ENCODE measurements around the gene PYGL. TPM values are rescaled to one million over a fixed set of nuclear protein-coding genes. Genes with fewer than 3 reads are reported as not detected.

The PYGL gene
- under 1 TPM; 0.55 to 0.91 TPM for total RNA-seq

DNA sequence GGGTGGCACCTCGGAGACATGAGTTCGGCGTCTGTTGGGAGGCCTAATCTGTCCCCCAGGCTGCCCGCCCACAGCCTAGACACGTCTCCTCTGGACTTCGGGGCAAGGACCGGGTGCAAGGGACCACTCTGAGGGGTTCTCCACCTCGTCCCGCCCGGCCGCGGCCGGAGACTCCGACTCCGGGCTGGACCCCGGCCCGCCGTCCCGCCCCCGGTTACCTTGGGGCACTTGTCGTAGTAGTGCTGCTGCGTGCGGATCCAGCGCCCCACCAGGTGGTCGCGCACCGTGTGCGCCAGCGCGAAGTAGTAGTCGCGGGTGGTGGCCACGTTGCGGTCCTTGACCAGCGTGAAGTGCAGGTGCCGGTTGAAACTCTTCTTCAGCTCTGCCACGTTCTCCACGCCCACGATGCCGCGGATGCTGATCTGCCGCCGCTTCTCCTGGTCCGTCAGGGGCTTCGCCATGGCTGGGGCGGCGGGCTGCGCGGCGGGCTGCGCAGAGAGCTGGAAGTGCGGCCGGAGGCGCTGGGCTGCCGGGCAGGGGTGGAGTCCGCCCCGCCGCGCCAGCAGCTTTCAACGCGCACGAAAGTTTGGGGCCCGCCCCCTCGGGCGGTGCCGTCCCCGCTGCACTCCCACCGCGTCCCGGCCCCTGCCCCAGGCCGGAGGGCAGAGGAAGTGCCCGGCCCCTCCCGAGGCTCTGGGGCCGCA is at the start of gene PYGL:
PYGL (minus strand) TSS at position 541 of the 704 bp plus-strand sequence; CDS start at position 461, 80 bp downstream.
- DNase-seq (peak; percentile 43), ATAC-seq (peak; percentile 84)
- CTCF ChIA-PET = interaction anchor here (0.6 kb wide), 1 partner anchor 185 kb away, joined by 4 read pairs; no protein-coding TSS in a partner anchor
- H3K27ac Mint-ChIP-seq = no peak within 1 kb of the TSS
- H3K36me3 Mint-ChIP-seq = no peaks in the 10 kb centered on the region
- peaks cover 44% of the 10 kb centered on the region for H3K27me3 Mint-ChIP-seq
- peak within 1 kb of the TSS; percentile 70 for H3K4me3 Mint-ChIP-seq
- peaks cover 10% of the 10 kb centered on the region for H3K4me1 Mint-ChIP-seq
- H3K9me3 Mint-ChIP-seq (ENCODE audit: low read depth) = no peaks in the 10 kb centered on the region

DNA sequence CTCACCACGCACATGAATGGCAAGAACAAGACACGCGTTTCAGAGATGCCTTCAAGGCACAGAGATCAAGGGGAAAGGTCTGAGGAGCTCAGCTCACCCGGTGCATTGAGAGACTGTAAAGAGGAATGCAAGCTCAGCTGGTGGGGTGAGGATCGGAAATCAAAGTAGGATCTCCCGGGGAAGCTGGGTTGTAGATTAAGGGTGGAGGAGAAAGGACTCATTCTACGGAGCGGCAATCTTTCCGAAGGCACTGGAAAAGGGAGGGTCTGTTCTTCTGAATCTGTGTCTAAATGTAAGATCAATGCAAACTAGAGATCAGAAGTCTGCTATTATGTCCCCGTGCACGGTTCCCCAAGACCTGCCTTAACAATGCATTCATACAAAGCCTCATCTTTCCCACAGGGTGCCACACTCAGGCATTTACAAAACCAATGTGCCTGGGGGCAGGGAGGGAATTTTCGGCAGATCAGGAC is 41.6 kb upstream of the PYGL start:
- ATAC-seq (no peak), DNase-seq (no peak)
- no peak overlapping the region for H3K4me3 Mint-ChIP-seq
- H3K27ac Mint-ChIP-seq = no peak overlapping the region
- H3K36me3 Mint-ChIP-seq = no peaks in the 10 kb centered on the region
- CTCF ChIA-PET = no interaction called here
- H3K9me3 Mint-ChIP-seq (ENCODE audit: low read depth) = no peaks in the 10 kb centered on the region
- peaks cover 4% of the 10 kb centered on the region for H3K27me3 Mint-ChIP-seq
- H3K4me1 Mint-ChIP-seq = no peaks in the 10 kb centered on the region

DNA sequence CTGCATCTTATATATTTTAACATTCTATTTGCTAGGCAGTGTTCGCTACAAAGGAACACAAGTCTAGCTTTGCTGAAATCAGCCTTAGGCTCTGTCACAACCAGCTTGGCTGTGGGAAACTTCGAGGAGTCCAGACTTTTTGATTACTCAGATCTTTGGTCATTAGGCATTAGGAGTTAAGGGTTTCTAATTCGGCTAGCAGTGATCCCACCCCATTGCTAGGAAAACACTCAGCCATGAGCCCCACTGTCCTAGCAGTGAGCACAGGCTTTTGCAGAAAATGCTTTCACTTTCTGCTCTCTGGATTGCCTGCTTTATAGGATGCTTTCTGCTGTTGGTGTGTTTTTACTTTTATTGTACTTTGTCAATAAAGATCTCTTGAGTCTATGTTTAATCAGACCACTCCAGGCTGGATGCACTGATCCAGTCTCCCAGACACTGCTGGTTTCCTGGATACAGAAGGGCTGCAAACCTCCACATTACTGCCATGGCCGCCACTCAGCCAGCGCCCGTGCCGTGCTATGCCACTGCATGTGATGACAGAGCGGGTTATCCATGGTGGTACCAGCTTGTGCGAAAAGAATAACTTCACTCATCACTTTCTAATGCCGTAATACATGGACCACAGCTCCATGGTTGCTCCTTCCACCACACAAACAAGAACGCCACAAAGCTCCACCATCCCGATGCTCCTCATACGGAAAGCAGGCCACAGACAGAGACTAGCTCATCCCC is 41.0 kb upstream of the PYGL start:
- Mint-ChIP-seq H3K27me3 (peaks cover 4% of the 10 kb centered on the region), H3K9me3 (ENCODE audit: low read depth) (no peaks in the 10 kb centered on the region), H3K4me1 (no peaks in the 10 kb centered on the region), H3K27ac (no peak overlapping the region), H3K36me3 (no peaks in the 10 kb centered on the region), H3K4me3 (no peak overlapping the region)
- ATAC-seq = no peak
- DNase-seq = no peak
- CTCF ChIA-PET = no interaction called here

DNA sequence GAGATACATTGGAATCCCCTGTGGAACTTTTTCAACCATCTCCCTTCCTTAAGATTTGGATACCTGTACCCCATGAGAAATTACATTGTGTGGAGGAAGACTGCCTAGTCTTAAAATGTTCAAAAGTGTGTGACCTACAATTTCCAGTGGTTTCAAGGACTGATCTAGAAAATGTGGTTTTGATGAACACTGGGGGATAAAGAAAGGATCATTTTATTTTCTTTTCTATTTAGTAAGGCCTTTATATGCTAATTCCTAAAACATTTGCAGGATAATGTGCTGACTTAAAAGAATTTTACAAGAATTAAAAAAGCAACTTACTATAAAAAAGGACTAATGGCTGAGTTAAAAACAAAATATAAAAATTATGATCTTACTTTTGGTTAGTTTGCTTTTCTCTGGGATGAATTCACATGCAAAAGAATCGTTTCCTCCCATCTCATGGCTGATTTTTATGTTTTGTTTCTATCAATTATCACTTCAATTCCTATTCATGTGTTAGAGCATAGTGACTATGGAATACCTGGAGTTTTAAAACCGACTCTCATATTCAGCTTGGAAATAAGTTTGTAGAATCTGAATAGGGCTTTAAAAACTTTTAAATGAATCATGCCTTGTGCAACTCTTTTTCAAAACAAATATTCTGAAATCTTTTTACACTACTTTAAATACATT is 39.9 kb upstream of the PYGL start:
- H3K9me3 Mint-ChIP-seq (ENCODE audit: low read depth) = no peaks in the 10 kb centered on the region
- DNase-seq (no peak), ATAC-seq (no peak)
- peaks cover 8% of the 10 kb centered on the region for H3K27me3 Mint-ChIP-seq
- H3K27ac Mint-ChIP-seq = no peak overlapping the region
- H3K36me3 Mint-ChIP-seq = no peaks in the 10 kb centered on the region
- H3K4me3 Mint-ChIP-seq = no peak overlapping the region
- CTCF ChIA-PET = no interaction called here
- no peaks in the 10 kb centered on the region for H3K4me1 Mint-ChIP-seq

DNA sequence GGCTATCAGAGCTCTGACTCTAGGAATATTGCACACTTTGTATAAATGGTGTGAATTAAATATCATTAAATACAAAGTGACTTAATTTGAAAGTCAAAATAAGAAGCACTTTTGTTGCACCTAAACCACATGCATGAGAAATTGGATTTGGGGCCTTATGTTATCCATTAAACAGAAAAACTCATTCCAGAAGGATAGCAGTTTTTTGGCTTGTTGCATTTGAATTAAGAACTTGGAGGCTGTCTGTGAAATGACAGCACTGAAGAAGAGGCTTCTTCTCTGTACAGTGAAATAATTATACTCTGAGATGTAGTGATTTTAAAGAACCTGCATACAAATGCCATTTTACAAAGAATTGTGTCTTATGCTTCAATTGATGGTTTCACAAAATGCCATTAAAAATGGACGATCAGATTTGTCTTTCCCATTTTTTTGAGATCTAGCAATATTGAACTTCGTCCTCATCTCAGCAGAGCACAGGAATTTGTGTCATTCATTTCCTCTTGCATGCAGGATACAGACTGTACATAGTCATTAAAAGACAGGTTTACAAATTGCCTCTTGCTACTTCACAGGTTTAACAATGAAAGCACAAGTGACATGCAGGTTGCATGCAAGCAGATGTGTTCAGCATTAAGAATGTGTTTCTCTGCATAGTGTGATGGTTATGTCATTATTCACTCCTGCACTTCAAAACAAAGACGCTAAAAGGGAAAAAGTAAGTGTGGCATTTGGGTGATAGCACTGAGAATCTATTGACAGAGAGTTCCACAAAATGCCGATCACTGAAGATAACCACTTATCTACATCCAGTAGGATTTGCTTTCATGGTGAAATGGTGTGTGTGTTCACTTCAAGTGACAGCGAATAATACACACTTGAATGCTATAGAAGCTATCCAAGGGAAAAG is 35.9 kb upstream of the PYGL start:
- CTCF ChIA-PET = no interaction called here
- H3K4me3 Mint-ChIP-seq = no peak overlapping the region
- ATAC-seq (no peak), DNase-seq (no peak)
- H3K4me1 Mint-ChIP-seq = no peaks in the 10 kb centered on the region
- H3K36me3 Mint-ChIP-seq = no peaks in the 10 kb centered on the region
- H3K27ac Mint-ChIP-seq = no peak overlapping the region
- peaks cover 18% of the 10 kb centered on the region for H3K27me3 Mint-ChIP-seq
- H3K9me3 Mint-ChIP-seq (ENCODE audit: low read depth) = no peaks in the 10 kb centered on the region

DNA sequence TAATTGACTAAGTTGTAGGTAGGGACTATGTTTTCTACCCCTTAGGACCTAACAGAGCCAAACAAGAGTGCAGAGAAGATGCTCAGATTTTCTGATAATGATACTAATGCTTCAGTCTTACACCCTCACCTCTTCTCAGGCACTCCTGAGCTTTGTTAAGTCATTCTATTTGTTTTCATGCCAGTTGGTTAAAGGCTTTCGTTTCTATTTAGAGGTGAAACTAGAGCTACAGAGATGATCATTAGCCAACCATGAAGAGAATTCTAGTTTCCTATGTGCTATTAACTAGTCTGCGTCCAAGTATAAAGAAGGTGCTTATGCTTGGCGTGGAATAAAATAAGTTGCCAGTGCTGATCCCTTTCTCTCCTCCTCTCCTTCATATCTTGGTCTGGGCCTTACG is 34.6 kb upstream of the PYGL start:
- Mint-ChIP-seq H3K9me3 (ENCODE audit: low read depth) (no peaks in the 10 kb centered on the region), H3K27me3 (peaks cover 25% of the 10 kb centered on the region), H3K36me3 (no peaks in the 10 kb centered on the region), H3K4me1 (no peaks in the 10 kb centered on the region), H3K27ac (no peak overlapping the region), H3K4me3 (no peak overlapping the region)
- DNase-seq (no peak), ATAC-seq (no peak)
- CTCF ChIA-PET = interaction anchor here (0.7 kb wide), 1 partner anchor 19 kb away, joined by 4 read pairs; no protein-coding TSS in a partner anchor

DNA sequence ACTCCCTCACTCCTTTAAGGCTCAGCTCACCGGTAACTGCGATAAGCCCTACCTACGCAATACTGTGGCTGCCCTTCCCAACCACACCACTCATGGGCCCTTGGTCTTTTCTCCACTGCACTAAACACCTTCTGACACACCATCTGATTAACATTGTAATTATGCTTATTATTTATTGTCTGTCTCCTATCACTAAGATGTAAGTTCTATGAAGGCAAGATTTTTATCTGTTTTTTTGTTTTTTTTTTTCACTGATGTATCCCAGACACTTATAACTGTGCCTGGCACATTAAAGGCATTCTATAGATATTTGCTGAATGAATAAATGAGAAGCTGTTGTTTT is 34.2 kb upstream of the PYGL start:
- Mint-ChIP-seq H3K4me1 (no peaks in the 10 kb centered on the region), H3K27ac (no peak overlapping the region), H3K27me3 (peaks cover 25% of the 10 kb centered on the region), H3K9me3 (ENCODE audit: low read depth) (no peaks in the 10 kb centered on the region), H3K4me3 (no peak overlapping the region), H3K36me3 (no peaks in the 10 kb centered on the region)
- DNase-seq (no peak), ATAC-seq (no peak)
- CTCF ChIA-PET = interaction anchor here (0.7 kb wide), 1 partner anchor 19 kb away, joined by 4 read pairs; no protein-coding TSS in a partner anchor

DNA sequence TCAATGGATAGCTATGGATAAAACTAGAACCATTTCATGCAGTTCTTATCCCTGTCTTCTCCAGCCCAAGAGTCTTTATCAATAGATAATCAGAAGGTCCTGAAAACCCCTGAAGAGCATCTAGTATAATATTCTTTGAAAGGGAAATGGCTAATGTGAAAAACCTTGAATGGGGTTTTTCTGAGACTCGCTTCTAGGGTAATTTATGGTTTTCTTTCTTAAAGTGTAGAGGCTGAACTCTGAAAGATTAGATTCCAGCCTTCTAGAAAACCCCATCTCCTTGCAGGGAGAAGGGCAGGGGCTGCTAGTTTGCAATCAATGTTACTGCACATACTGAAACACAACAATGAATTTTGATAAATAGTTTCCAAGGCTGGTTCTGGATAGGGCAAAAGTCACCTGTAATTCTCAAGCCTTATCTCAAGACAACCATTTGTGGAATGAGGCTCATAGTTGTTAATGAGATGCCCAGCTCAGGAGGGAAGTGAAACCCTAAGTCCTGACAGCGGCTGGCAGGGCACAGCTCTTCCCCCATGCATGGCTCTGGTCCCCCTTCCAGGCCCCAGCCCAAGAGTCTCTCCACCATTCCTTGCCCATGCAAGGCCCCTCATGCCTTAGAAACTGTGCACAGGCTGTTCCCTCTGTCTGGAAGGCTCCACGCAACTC is 33.7 kb upstream of the PYGL start:
- Mint-ChIP-seq H3K36me3 (no peaks in the 10 kb centered on the region), H3K4me1 (no peaks in the 10 kb centered on the region), H3K27ac (no peak overlapping the region), H3K9me3 (ENCODE audit: low read depth) (no peaks in the 10 kb centered on the region), H3K4me3 (no peak overlapping the region), H3K27me3 (peaks cover 25% of the 10 kb centered on the region)
- CTCF ChIA-PET = no interaction called here
- ATAC-seq (no peak), DNase-seq (no peak)

DNA sequence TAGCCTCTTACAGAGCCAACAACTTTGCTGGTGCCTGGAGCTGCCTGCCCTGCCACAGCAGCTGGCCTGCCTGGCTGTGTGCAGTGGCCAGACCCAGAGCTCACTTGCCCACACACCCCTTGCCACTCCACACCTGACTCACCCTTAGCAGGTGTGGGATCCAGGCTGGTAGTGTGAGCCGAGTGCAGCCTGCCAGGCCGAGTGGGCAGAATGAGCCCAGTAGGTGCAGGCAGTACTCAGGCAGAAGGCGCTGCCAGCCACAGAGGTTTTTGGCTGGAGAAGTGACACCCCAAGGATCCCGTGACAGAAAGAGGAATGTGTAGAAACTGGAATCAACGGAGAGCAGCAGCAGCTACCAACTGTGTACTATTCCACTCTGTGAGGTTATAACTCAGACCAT is 29.8 kb upstream of the PYGL start:
- CTCF ChIA-PET = interaction anchor here (0.7 kb wide), 1 partner anchor 273 kb away, joined by 3 read pairs; no protein-coding TSS in a partner anchor
- ATAC-seq = no peak
- no peaks in the 10 kb centered on the region for H3K36me3 Mint-ChIP-seq

DNA sequence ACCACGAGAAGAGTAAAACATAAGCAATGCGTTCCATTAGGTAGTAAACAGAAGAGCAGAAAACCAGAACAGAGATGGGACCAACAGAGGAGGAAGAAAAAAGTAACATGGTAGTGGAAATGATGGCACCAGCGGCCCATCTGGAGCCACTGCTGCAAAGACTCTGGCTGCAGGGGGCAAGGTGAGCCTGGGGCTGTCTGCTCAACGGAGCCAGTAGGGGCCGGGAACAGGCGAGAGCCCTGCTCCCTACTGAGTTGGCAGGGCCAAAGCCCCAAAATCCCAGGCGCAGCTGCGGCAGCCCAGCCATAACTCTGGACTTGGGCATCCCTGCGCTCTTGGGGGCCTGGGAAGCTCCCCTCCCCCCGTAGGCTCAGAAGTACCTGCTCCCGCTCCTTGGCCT is 28.5 kb upstream of the PYGL start:
- no peak overlapping the region for H3K4me3 Mint-ChIP-seq
- H3K36me3 Mint-ChIP-seq = no peaks in the 10 kb centered on the region
- CTCF ChIA-PET = no interaction called here
- no peak overlapping the region for H3K27ac Mint-ChIP-seq
- H3K4me1 Mint-ChIP-seq = no peaks in the 10 kb centered on the region
- DNase-seq (no peak), ATAC-seq (no peak)
- H3K27me3 Mint-ChIP-seq = peaks cover 24% of the 10 kb centered on the region
- no peaks in the 10 kb centered on the region for H3K9me3 Mint-ChIP-seq (ENCODE audit: low read depth)

More for the DNA sequence above, 29.8 kb upstream of the PYGL start:
- no peaks in the 10 kb centered on the region for H3K9me3 Mint-ChIP-seq (ENCODE audit: low read depth)
- DNase-seq = no peak
- H3K27ac Mint-ChIP-seq = no peak overlapping the region
- H3K4me1 Mint-ChIP-seq = no peaks in the 10 kb centered on the region
- no peak overlapping the region for H3K4me3 Mint-ChIP-seq
- H3K27me3 Mint-ChIP-seq = peaks cover 28% of the 10 kb centered on the region

DNA sequence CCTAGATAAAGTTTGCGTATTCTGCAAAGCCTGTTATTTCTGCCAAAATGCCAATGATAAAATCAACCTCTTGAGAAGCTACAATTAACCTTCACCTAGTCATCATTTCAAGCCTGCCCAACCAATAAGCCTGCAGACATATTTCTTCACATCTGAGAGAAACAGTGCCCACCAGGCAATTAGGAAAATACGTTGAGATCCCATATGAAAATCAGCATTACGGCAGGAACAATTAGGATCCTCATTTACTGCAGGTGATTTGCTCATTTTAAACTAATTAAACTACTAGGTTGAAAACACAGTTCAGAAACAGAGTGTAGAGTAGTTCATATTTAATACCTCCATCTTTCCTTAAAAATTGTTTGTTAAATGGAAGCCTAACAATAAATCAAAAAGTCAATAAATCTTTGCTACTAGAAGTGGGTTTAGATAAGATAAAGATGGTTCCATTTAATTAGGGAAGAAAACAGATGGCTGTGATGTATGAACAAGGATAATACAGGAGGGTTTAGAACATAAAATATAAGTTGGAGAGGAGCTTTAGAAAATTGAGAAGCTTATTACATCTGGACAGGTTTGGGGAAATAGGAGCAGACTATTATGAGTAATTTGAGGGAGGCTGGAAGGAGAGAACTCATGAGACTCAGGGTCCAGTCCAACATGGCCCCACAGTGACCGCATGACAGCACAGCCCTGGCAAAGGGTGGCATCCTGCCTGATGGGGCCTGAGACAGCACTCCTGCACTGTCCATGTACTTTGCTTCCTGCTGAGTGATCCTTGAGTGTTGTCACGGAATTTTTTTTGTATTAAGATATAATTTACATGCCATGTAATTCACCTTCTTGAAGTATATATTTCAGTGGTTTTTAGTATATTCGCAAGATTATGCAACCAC is 26.9 kb upstream of the PYGL start:
- Mint-ChIP-seq H3K9me3 (ENCODE audit: low read depth) (no peaks in the 10 kb centered on the region), H3K4me1 (no peaks in the 10 kb centered on the region), H3K4me3 (no peak overlapping the region), H3K36me3 (no peaks in the 10 kb centered on the region), H3K27ac (no peak overlapping the region), H3K27me3 (peaks cover 16% of the 10 kb centered on the region)
- DNase-seq = no peak
- no peak for ATAC-seq
- CTCF ChIA-PET = no interaction called here

DNA sequence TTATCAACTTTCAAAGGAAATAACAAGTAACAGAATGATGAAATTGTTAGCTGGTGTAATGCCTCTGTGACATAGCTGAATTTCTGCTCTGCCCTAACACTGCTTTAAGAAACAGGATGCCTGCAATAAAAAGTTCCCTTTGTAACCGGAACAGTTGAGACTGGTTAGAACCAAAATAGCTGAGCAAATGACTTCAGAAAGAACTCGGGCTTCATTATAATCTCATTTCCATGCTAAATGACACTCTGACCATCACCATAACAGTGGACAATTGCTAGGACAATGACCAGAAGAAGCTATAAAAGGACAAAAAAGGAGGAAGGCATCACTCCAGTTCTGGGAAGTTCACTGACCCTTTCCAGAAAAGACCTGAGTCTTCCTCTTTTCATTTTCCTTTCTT is 23.5 kb upstream of the PYGL start:
- Mint-ChIP-seq H3K9me3 (ENCODE audit: low read depth) (no peaks in the 10 kb centered on the region), H3K4me1 (no peaks in the 10 kb centered on the region), H3K27me3 (peaks cover 7% of the 10 kb centered on the region), H3K4me3 (no peak overlapping the region), H3K27ac (no peak overlapping the region), H3K36me3 (no peaks in the 10 kb centered on the region)
- CTCF ChIA-PET = interaction anchor here (0.7 kb wide), 1 partner anchor 1808 kb away, joined by 3 read pairs; no protein-coding TSS in a partner anchor
- no peak for ATAC-seq
- no peak for DNase-seq

Measured in activated CD8-positive, alpha-beta memory T cell treated with anti-CD3 and anti-CD28 coated beads, Interleukin-2, amount 10 ng/mL, durations not matched to agents 7 days and 5 days (primary cell).